Glutamatergic neuron (in vitro differentiated cells): ENCODE results near the gene APBB3. TPM values are rescaled to one million over a fixed set of nuclear protein-coding genes. Genes with fewer than 3 reads are reported as not detected.

Experiments
- DNase-seq: peaks from one replicate; pipeline ENCODE4 v3.0.0; 2022
- H3K27ac Mint-ChIP-seq: one replicate; pipeline ENCODE4 v1.8.0; 2020; ENCODE audit warnings: mild to moderate bottlenecking, mixed read lengths, inconsistent platforms; ENCODE audit not compliant: unreplicated experiment
- H3K27me3 Mint-ChIP-seq: one replicate; pipeline ENCODE4 v1.8.0; 2020; ENCODE audit warnings: mild to moderate bottlenecking, moderate library complexity, mixed read lengths, inconsistent platforms; ENCODE audit not compliant: unreplicated experiment
- H3K36me3 Mint-ChIP-seq: one replicate; pipeline ENCODE4 v1.8.0; 2020; ENCODE audit warnings: mild to moderate bottlenecking, mixed read lengths, inconsistent platforms; ENCODE audit not compliant: unreplicated experiment
- H3K4me1 Mint-ChIP-seq: one replicate; pipeline ENCODE4 v1.8.0; 2020; ENCODE audit warnings: mild to moderate bottlenecking, low read depth, mixed read lengths, inconsistent platforms; ENCODE audit not compliant: unreplicated experiment
- H3K4me3 Mint-ChIP-seq: one replicate; pipeline ENCODE4 v1.8.0; 2020; ENCODE audit warnings: mild to moderate bottlenecking, mixed read lengths, inconsistent platforms; ENCODE audit not compliant: unreplicated experiment
- H3K9me3 Mint-ChIP-seq: one replicate; pipeline ENCODE4 v1.8.0; 2020; ENCODE audit warnings: mild to moderate bottlenecking, moderate library complexity, mixed read lengths, inconsistent platforms; ENCODE audit not compliant: unreplicated experiment
- CTCF ChIP-seq: fragments of 200-600 bp; sonication (generic); IDR thresholded peaks from one replicate; pipeline ENCODE4 v1.5.0; 2021; ENCODE audit not compliant: partially characterized antibody, unreplicated experiment
- total RNA-seq: library from RNA; stranded (reverse); fragmentation: NEBNext Ultra II Directional; extraction: Animal tissue kit (Norgen Biotek cat#: 25700); gene quantifications from one replicate; pipeline ENCODE4 v1.2.1, GENCODE V29; 2021; ENCODE audit not compliant: unreplicated experiment

Gene APBB3
- total RNA-seq, 1 donor from 2014 or later, result 103 TPM

- Mint-ChIP-seq H3K36me3 (no peaks in the 10 kb centered on the region), H3K9me3 (peaks cover 19% of the 10 kb centered on the region), H3K27me3 (peaks cover 19% of the 10 kb centered on the region), H3K27ac (no peak overlapping the region), H3K4me3 (no peak overlapping the region), H3K4me1 (peaks cover 19% of the 10 kb centered on the region)
- DNase-seq, result no peak
- no peak for TF ChIP-seq CTCF
Measured at GRCh38 chr5:140560227-140560626, 4.2 kb downstream of the APBB3 start.

GRCh38 chr5:140558542-140558941 lies 5.9 kb downstream of the APBB3 start:
- Mint-ChIP-seq H3K9me3 (peaks cover 13% of the 10 kb centered on the region), H3K27ac (no peak overlapping the region), H3K36me3 (no peaks in the 10 kb centered on the region), H3K4me1 (peaks cover 19% of the 10 kb centered on the region), H3K4me3 (no peak overlapping the region), H3K27me3 (peaks cover 8% of the 10 kb centered on the region)
- TF ChIP-seq CTCF, result no peak
- no peak for DNase-seq

GRCh38 chr5:140557965-140558364 lies 6.4 kb downstream of the APBB3 start:
- Mint-ChIP-seq H3K27ac (peak overlapping the region; percentile 97), H3K4me1 (peaks cover 17% of the 10 kb centered on the region), H3K4me3 (peak overlapping the region; percentile 95), H3K27me3 (peaks cover 5% of the 10 kb centered on the region), H3K36me3 (no peaks in the 10 kb centered on the region), H3K9me3 (peaks cover 10% of the 10 kb centered on the region)
- no peak for DNase-seq
- TF ChIP-seq CTCF, result no peak

- Mint-ChIP-seq H3K27me3 (peaks cover 5% of the 10 kb centered on the region), H3K9me3 (peaks cover 9% of the 10 kb centered on the region), H3K36me3 (no peaks in the 10 kb centered on the region), H3K4me3 (peak within 1 kb of the TSS; percentile 95), H3K27ac (peak within 1 kb of the TSS; percentile 97), H3K4me1 (peaks cover 17% of the 10 kb centered on the region)
- TF ChIP-seq CTCF, result no peak
- peak; percentile 97 for DNase-seq
Measured at GRCh38 chr5:140557136-140557805, 7.1 kb downstream of the APBB3 start, which contains the start of gene SRA1. Gene SRA1 (minus strand): TSS chr5:140557473. CDS start chr5:140557452, 21 bp downstream.

GRCh38 chr5:140556438-140556837 lies 8.0 kb downstream of the APBB3 start:
- Mint-ChIP-seq H3K4me3 (peak overlapping the region; percentile 95), H3K4me1 (peaks cover 17% of the 10 kb centered on the region), H3K27me3 (peaks cover 5% of the 10 kb centered on the region), H3K27ac (peak overlapping the region; percentile 85), H3K9me3 (peaks cover 9% of the 10 kb centered on the region), H3K36me3 (no peaks in the 10 kb centered on the region)
- no peak for TF ChIP-seq CTCF
- DNase-seq, result no peak
